ENCODE measurements around the gene SNX11.

SNX11 gene

DNA sequence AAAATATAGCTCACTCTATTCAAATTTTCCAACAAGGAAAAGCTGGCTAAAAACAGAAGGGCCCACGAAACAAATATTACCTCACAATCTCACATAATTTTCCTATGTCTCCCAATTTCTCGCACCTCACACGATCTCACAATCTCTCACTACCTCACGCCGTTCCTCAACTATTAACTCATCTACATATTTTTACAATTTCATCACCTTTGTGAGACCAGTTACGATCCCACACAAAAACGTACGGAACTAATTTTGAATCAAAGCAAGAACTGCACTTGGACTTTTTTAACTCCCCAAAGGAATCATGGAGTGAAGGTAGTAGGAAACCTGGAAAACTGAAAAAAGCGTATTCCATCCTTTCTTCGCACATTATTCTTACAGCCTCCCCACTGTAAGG is 7.4 kb upstream of the SNX11 start:
- no peak for DNase-seq

- no peak for DNase-seq
Measured at GRCh38 chr17:48100591-48101011, 7.0 kb upstream of the SNX11 start.

DNA sequence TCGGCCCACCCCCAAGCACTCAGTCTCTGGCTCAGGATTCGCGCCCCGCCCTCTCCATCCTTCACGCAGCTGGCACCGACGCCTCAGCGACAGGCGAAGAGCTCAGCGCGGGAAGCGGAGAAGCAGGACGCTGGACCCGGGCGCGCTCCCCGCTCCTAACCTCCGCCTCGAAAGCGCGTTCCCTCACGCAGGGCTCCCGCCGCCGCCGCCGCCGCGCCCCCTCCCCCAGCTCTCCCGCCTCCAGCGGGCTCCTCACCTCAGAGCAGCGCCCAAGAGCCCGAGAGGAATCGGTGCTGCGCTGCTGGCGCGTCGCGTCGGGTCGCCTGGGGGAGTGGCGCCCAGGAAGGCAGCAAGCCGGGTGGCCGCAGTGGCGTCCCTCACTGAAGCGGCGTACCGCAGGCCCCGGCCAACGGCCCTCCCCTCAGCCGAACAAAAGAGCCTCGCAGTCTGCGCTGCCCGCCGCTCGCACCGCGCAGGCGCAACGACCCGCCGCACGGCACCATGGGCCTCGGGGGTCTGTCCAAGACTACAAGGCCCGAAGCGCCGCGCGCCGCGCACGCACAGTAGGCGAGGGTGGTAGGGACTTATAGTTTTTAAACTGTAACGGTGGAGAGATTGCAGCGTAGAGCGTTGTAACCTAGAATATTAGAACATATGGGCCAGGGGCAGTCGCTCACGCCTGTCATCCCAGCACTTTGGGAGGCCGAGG is 6.4 kb upstream of the SNX11 start, which contains the start of gene CBX1:
Gene CBX1 (minus strand): TSS at position 467 of the 709 bp plus-strand sequence. CDS start 24,474 bp downstream, outside the sequence.
- peak; percentile 83 for DNase-seq

GRCh38 chr17:48102043-48102750 is 5.4 kb upstream of the SNX11 start:
- no peak for DNase-seq

- DNase-seq = no peak
Measured at GRCh38 chr17:48102798-48103715, 4.5 kb upstream of the SNX11 start.

GRCh38 chr17:48104440-48104839 is 3.1 kb upstream of the SNX11 start:
- no peak for DNase-seq

DNA sequence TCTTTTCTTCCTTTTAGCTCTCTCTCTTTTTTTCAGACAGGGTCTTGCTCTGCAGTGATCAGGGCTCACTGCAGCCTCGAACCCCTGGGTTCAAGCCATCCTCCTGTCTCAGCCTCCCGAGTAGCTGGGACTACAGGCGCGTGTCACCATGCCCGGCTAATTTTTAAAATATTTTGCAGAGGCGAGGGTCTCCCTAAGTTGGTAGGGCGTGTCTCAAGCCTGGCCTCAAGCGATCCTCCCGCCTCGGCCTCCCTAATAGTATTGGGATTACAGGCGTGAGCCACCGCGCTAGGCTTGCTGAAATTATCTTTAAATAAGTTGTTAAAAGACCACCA is 797 bp upstream of the SNX11 start:
- no peak for DNase-seq

- DNase-seq = no peak
Measured at GRCh38 chr17:48110761-48111160, 3.2 kb downstream of the SNX11 start.

- no peak for DNase-seq
Measured at GRCh38 chr17:48111937-48112241, 4.3 kb downstream of the SNX11 start.

- no peak for DNase-seq
Measured at GRCh38 chr17:48113201-48113676, 5.7 kb downstream of the SNX11 start.

DNA sequence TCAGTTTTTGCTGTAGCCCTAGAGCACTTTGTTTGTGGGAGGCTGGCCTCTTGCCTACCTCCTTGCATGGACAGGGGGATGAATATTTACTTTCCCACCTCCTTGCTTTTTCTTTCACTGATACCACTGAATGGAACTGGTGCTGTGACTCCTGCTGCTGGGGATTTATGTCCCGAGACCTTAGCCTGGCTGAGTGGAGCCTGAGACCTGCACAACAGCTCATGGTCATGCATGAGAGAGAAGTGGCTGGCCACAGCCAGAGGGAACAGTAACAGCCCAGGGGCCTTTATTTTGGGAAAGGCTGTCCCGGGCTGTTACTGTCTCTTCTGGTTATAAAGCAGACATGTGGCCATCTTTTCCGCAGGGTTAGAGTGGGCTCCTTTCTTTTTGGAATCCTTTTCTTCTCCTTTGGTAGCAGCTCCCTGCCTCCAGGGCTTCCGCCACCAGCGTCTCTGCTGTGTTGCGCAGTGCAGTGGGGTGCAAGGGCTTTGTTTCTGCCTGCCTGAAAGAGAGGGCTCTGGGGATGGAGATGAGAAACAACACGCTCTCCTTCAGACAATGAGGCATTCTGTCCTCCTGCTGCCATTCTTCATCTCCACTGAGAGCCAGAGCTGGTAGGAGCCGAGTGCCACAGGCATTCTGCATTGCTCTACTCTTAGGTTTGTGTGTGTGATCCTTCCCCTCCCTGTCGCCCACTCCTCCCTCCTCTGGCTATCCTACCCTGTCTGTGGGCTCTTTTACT is 14.5 kb downstream of the SNX11 start:
- no peak for DNase-seq

- DNase-seq = no peak
Measured at GRCh38 chr17:48122665-48123045, 15.1 kb downstream of the SNX11 start.

GRCh38 chr17:48123111-48123510 is 15.5 kb downstream of the SNX11 start:
- no peak for DNase-seq

DNA sequence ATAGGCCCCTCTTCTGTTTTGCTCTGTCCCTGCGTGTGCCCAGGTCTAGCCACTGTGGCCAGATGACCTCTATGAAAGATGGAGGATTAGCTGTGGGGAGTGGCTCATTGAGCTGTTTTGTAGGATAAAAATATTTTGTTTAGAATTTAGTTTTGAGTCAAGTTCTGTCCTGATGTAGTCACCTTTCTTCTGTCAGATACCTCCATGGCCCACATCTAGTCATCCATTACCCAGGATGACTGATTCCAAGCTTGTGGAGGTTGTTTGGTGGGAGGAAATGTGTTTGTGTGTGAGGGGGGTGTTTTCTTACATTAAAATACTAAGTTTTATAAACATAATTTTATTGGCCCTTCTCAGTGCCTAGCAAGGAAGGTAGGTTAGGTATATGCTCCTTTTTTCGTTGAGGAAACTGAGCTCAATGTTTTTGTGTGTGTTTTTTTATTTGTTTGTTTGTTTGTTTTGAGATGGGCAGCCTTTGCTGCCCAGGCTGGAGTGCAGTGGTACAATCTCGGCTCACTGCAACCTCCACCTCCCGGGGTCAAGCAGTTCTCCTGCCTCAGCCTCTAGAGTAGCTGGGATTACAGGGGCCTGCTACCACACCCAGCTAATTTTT is 16.3 kb downstream of the SNX11 start:
- no peak for DNase-seq

DNA sequence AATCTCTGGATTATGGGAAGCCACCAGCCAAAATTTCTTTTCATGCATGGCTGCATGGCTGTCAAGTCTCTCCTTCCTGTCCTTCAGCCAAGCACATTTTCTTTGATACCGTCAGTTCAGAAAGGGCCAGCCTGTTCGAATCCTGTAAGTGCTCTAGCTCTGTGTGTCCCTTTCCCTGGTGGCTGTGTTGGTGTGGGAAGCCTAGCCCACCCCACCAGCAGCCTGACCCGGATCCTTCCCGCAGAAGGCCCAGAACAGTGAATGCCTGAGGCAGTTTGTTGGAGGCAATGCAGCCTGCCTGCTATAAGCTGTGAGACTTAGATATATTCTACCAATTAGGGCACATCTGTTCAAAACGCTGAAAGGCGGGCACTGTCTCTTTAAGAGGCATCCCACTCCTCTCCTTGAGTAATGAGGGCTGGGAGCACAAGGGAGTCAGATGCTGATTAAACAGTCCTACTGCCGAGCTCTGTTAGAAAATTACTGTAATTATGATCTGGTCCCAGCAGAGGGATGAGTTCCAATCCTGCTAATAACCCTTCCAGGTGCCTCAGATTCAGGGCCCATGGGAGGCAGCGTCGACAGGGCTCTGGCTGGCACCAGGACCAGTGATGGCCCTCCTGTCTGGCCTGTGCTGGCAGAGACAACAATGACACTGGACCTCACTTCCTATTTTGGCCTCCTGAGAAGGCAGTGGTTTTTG is 18.4 kb downstream of the SNX11 start:
- DNase-seq = no peak

- DNase-seq = no peak
Measured at GRCh38 chr17:48126532-48126850, 18.9 kb downstream of the SNX11 start.

DNA sequence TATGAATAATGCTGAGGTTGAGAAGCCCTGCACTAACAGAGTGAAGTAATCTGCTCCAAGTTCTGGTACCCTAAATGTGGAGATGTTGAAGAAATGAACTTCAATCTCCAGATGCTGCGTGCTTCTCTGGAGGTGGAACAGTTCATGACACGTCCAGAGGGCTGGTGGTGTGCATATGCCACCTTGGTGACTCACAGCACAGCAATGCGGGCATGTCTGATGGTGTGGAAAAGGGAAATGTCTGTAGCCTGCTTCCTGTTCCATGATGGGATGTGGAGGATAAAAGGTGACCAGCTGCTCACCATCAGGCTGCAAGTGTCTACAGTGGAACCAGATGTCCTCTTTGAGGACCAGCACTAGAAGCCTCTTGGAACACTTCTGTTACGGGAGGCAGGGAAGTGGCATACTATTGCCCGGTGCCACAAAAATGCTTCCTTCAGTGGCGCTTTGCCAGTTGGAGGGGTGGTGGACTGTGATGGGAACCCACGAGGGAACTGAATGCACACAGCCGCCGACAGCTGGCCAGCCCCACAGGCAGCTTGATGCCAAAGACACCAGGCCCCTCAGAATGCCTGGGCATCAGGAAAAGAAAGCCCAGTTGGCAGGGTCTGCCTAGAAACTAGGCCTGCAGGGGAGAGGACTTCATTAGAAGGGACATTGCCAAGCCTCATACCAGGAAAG is 19.9 kb downstream of the SNX11 start:
- no peak for DNase-seq

- DNase-seq = no peak
Measured at GRCh38 chr17:48128400-48128799, 20.8 kb downstream of the SNX11 start.

DNA sequence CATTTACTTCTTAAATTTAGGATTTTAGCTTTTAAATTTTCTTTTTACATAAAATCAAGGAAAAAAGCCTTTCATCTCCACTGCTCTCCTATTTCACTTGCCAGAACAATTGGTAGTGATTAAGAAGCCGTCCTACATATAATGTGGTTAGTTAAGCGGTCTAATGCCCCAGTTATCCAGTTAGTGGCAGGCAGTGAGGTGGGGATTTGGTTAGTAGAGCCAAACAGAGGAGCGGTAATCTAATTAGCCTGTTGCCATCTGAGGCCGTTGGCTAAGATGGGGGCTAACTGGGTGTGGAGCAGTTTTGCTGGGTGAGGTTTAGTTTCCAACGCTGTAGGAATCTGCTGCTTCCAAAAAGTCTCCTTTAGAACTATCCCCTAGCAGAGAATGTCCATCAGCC is 22.4 kb downstream of the SNX11 start:
- no peak for DNase-seq

DNA sequence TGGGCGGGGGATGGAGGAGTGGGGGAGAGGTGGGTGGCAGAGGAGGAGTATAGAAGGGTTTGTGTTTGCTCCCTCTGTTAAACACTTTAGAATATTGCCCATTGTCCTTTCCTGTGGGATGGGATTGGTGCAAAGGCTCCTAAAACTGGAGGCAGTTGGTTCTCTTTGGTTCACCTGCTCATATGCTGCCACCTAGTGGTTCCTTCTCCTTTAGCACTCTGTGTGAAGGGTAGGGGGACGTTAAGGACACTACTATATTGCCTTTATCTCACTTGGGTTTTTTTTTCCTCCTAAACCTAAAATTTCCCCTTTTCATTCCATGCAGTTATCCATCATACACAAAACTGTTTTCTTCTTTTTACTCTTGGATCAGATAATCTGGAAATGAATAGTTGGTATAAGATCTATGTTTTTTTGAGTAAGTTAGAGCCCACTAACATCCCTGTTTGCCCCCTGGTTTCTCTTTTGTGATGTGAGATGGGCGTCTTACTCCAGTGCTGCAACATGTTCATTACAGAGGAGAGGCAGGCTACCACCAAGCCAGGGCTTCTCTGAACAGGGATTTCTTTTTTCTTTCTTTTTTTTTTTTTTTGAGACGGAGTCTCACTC is 23.8 kb downstream of the SNX11 start:
- DNase-seq = no peak

DNA sequence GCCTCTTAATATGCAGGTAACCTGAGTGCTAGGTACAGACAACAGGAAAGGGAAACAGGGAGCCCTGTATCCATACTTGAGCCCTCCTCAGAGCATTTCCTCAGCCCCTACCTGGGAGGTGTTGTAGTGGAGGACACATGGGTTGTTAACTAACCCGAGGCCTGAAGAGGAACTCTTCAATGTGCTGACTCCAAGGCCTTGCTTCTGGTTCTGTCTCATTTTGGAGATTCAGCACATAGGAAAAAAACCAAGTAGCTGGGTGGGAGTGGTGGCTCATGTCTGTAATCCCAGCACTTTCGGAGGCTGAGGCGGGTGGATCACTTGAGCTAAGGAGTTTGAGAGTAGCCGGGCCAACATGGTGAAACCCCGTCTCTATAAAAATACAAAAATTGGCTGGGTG is 24.8 kb downstream of the SNX11 start:
- no peak for DNase-seq

Measured in GOT3 (cell line).